Adrenal gland (tissue), 12 donors: ENCODE results near the gene HPCA. TPM values are rescaled to one million over a fixed set of nuclear protein-coding genes. Genes with fewer than 3 reads are reported as not detected.

Experiments used
- DNase-seq, 7 donors: peaks; one replicate each; pipeline ENCODE4 v3.0.0-alpha.2; 2019 to 2020
- H3K27ac ChIP-seq, 5 donors: fragments of 200-600 bp; sonication (generic) in 4 of 5; 1 replicate in 3 of 5; 2 replicates in 2 of 5; pipeline versions ENCODE4 v1.5.1 to v1.8.0; 2016 to 2020; ENCODE audit warnings: mild to moderate bottlenecking in 1 of 5
- H3K27me3 ChIP-seq: fragments of 200-600 bp; 2 replicates; pipeline ENCODE4 v1.8.0; 2021
- H3K36me3 ChIP-seq, 2 donors: fragments of 200-600 bp; replicated peaks in 1 of 2; 1 replicate in 1 of 2; 2 replicates in 1 of 2; pipeline versions ENCODE4 v1.5.1 to v1.8.0; 2018 to 2022
- H3K4me1 ChIP-seq, 2 donors: fragments of 200-600 bp; replicated peaks in 1 of 2; 1 replicate in 1 of 2; 2 replicates in 1 of 2; pipeline versions ENCODE4 v1.5.1 to v1.8.0; 2018 to 2021
- H3K4me3 ChIP-seq, 4 donors: fragments of 200-600 bp; sonication (generic) in 3 of 4; one replicate each; pipeline ENCODE4 v1.5.1; 2016 to 2018
- H3K9me3 ChIP-seq, 3 donors: fragments of 200-600 bp; sonication (generic) in 1 of 3; replicated peaks in 1 of 3; 1 replicate in 2 of 3; 2 replicates in 1 of 3; pipeline versions ENCODE4 v1.5.1 to v1.8.0; 2016 to 2021
- CTCF ChIP-seq, 6 experiments: fragments of 450-650 bp in 4 of 6; fragments of 200-600 bp in 2 of 6; sonication (generic) in 1 of 6; IDR thresholded peaks; 1 replicate in 5 of 6; 2 replicates in 1 of 6; pipeline versions ENCODE4 v1.5.1 to v1.8.0; 2016 to 2021; ENCODE audit warnings: antibody characterized with exemption in 6 of 6, mild to moderate bottlenecking in 2 of 6, moderate library complexity in 1 of 6
- POLR2A ChIP-seq, 2 donors: fragments of 450-650 bp; IDR thresholded peaks; one replicate each; pipeline ENCODE4 v1.6.1; 2017; ENCODE audit warnings: antibody characterized with exemption in 2 of 2, mild to moderate bottlenecking in 2 of 2, moderate library complexity in 1 of 2
- WGBS, 4 donors: extraction: QIAGEN DNeasy Blood & Tissue Kit in 2 of 4; methylation state at CpG; one replicate each; pipeline versions ENCODE4 v1.1.5 to v1.1.7; 2013 to 2017; 5-methylcytosine and 5-hydroxymethylcytosine counted together
- intact Hi-C, 2 donors: fragments of 100-400 bp; cut with DNase I; formaldehyde crosslinking; loops; one replicate each; pipeline versions ENCODE4 v1.14.1 to v1.15.0; 2022 to 2023
- polyA plus RNA-seq, 3 donors: library from polyadenylated mRNA; stranded (reverse); fragments of 200-250 nt in 2 of 3; fragments of 350-450 nt in 1 of 3; fragmentation: Illumina TruSeq in 1 of 3; extraction: RNeasy Lipid Tissue Mini Kit (QIAGEN cat#74804) in 1 of 3; gene quantifications; one replicate each; pipeline ENCODE4 v1.2.3, GENCODE V29; 2013 to 2014
- total RNA-seq, 9 donors: library from RNA; depleted of rRNA in 4 of 9; stranded (reverse); fragments of >200 nt in 4 of 9; fragments of 120-200 nt in 1 of 9; fragmentation: NEBNext Ultra II Directional in 1 of 9; extraction: Animal tissue kit (Norgen Biotek cat#: 25700) in 1 of 9; gene quantifications; one replicate each; pipeline versions ENCODE4 v1.1.0 to v1.2.4, GENCODE V29; 2013 to 2023
- donor health status: healthy with polysubstance abuse.
- donor health status: Bipolar disorder and iron deficiency.
- donor health status: DM: yes; HTN: yes; CAD: no.
- donor health status: DM: no; HTN: no; CAD: no.
- donor health status: DM: no; HTN: no; CAD: no.
- donor health status: DM: yes; HTN: yes; CAD: no.

Gene HPCA
- total and polyA plus RNA-seq, 12 donors = 0.17 to 3.1 (median 0.62) TPM; not detected in 6

- H3K27ac ChIP-seq = no peak overlapping the region
- no peaks in the 10 kb centered on the region for H3K9me3 ChIP-seq
- WGBS, 4 donors = 55 to 68% (median 62%) methylated on average over 6 of the region's 6 CpGs
- H3K27me3 ChIP-seq = peaks cover 7% of the 10 kb centered on the region
- intact Hi-C loops = no loop called here
- TF ChIP-seq POLR2A (IDR thresholded peaks at IDR 0.05) (no peak), CTCF (IDR thresholded peaks at IDR 0.05) (no peak)
- peaks cover 0 to 12% of the 10 kb centered on the region in 2 donors for H3K4me1 ChIP-seq
- no peak overlapping the region for H3K4me3 ChIP-seq
- no peak for DNase-seq
- H3K36me3 ChIP-seq = no peaks in the 10 kb centered on the region
Measured at GRCh38 chr1:32926562-32926961, 40.3 kb downstream of the HPCA start.

GRCh38 chr1:32927441-32927840, 41.1 kb downstream of the HPCA start:
- TF ChIP-seq CTCF (IDR thresholded peaks at IDR 0.05) (no peak), POLR2A (IDR thresholded peaks at IDR 0.05) (no peak)
- no peaks in the 10 kb centered on the region for H3K36me3 ChIP-seq
- intact Hi-C loops = no loop called here
- H3K27ac ChIP-seq = no peak overlapping the region
- WGBS, 4 donors = 87 to 97% (median 92%) methylated on average over 2 of the region's 2 CpGs
- H3K4me3 ChIP-seq = no peak overlapping the region
- DNase-seq = no peak
- H3K4me1 ChIP-seq = peaks cover 0 to 12% of the 10 kb centered on the region in 2 donors
- H3K27me3 ChIP-seq = peaks cover 7% of the 10 kb centered on the region
- no peaks in the 10 kb centered on the region for H3K9me3 ChIP-seq

GRCh38 chr1:32928285-32928684, 42.0 kb downstream of the HPCA start:
- TF ChIP-seq POLR2A (IDR thresholded peaks at IDR 0.05) (no peak), CTCF (IDR thresholded peaks at IDR 0.05) (no peak)
- no peaks in the 10 kb centered on the region for H3K9me3 ChIP-seq
- intact Hi-C loops = no loop called here
- H3K27ac ChIP-seq = no peak overlapping the region
- no peak overlapping the region for H3K4me3 ChIP-seq
- peaks cover 0 to 12% of the 10 kb centered on the region in 2 donors for H3K4me1 ChIP-seq
- no peaks in the 10 kb centered on the region for H3K36me3 ChIP-seq
- 88 to 98% (median 94%) methylated on average over 2 of the region's 2 CpGs for WGBS, 4 donors
- no peak for DNase-seq
- peaks cover 7% of the 10 kb centered on the region for H3K27me3 ChIP-seq

- Histone ChIP-seq H3K4me1 (peaks cover 3 to 15% of the 10 kb centered on the region in 2 donors), H3K4me3 (no peak overlapping the region), H3K9me3 (no peaks in the 10 kb centered on the region), H3K27me3 (peaks cover 7% of the 10 kb centered on the region), H3K27ac (no peak overlapping the region), H3K36me3 (no peaks in the 10 kb centered on the region)
- intact Hi-C loops = no loop called here
- 86 to 92% (median 88%) methylated on average over 8 of the region's 8 CpGs for WGBS, 4 donors
- no peak for DNase-seq
- TF ChIP-seq POLR2A (IDR thresholded peaks at IDR 0.05) = no peak
- no peak for TF ChIP-seq CTCF (IDR thresholded peaks at IDR 0.05)
Measured at GRCh38 chr1:32928715-32929114, 42.4 kb downstream of the HPCA start.
